ENCODE measurements around the gene CPNE5. TPM values are rescaled to one million over a fixed set of nuclear protein-coding genes. Genes with fewer than 3 reads are reported as not detected.

Gene CPNE5
- total and polyA plus RNA-seq, 9 of the 15 experiments (the other 6 are each of a cell fraction or from before 2014, with no cell fraction given), result 0.14 to 1.0 (median 0.46) TPM; not detected in 2

DNA sequence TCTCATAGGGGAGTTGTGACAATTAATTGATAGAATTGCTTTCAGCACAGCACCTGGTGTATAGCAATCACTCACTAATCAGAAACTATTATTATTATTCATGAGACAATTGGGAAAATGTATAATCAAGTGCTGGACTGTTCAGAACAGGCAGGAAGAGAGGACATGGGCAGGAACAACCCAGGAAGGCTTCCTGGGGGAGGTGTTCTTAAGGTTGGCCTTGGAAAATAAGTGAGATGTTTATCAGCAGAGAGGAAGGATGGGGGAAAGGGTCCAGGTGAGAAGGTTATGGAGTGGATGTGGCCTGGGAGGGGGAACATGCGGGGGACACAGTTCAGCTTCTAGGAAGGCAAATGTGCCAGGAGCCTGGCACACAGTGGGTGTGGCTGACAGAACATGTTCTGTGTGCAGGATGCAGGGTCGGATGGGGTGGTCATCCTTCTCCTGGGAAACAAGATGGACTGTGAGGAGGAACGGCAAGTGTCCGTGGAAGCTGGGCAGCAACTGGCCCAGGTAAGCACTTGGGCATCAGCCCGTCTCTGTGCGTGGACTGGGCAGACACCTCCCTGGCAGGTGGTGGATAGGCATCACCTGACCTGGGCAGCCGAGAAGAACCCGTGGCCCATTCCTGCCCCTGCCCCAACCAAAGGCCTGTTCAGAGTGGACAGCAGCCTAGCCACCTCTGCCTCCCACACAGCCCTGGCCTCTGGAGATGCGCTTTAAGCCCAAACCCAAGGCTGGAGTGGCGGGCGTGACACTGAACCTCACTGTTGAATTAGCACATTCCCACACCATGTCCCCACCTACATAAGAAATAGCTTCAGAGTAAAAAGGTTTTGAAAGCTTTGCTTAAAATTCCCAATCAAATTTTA lies 110.7 kb downstream of the CPNE5 start (continued):
- TF ChIP-seq ZNF655 (CRISPR knock-in tag; IDR thresholded peaks at IDR 0.05) (no peak), NRF1 (conservative IDR thresholded peaks at IDR 0.05 in 1 of 2, IDR thresholded peaks at IDR 0.05 in 1 of 2) (no peak), GMEB1 (CRISPR knock-in tag; IDR thresholded peaks at IDR 0.05) (no peak), KLF10 (CRISPR knock-in tag; IDR thresholded peaks at IDR 0.05) (no peak), TRIM24 (IDR thresholded peaks at IDR 0.05) (no peak), ADNP (tag; IDR thresholded peaks at IDR 0.05) (peak; percentile 57; the same call in 1 of the 2 replicates), ZNF436 (CRISPR knock-in tag; IDR thresholded peaks at IDR 0.05) (peak; percentile 80), POLR3A (IDR thresholded peaks at IDR 0.05; ENCODE audit: borderline replicate concordance, extremely low read depth, insufficient read depth, insufficient read length) (no peak), MEIS2 (IDR thresholded peaks at IDR 0.05; ENCODE audit: partially characterized antibody) (no peak), IFI16 (CRISPR knock-in tag; IDR thresholded peaks at IDR 0.05) (no peak), BCOR (IDR thresholded peaks at IDR 0.05) (peak; percentile 80), RCOR1 (IDR thresholded peaks at IDR 0.05; ENCODE audit: borderline replicate concordance in 1 of 2, low read depth in 2 of 2, low read length in 2 of 2) (peak in 1 of 2 experiments; percentile 49; a peak in 1 of 4 replicates), ZFP36 (IDR thresholded peaks at IDR 0.05; ENCODE audit: low read depth, low read length, partially characterized antibody) (peak; percentile 99), NUFIP1 (IDR thresholded peaks at IDR 0.05; ENCODE audit: partially characterized antibody) (no peak), CHAMP1 (IDR thresholded peaks at IDR 0.05) (no peak), SRSF3 (IDR thresholded peaks at IDR 0.05; ENCODE audit: insufficient read depth, low read length) (no peak), PTBP1 (IDR thresholded peaks at IDR 0.05; ENCODE audit: low read depth, low read length) (0 out of 2 replicates have a peak, but pooled peaks have one; percentile 57)
